Fibroblast of skin of left quadriceps (primary cell): Measurements from ENCODE around the gene LFNG.

ENCODE experiments used
- DNase-seq, 2 experiments: peaks; one replicate each; pipeline ENCODE4 v3.0.0-alpha.2; 2013; ENCODE audit warnings: low read depth in 2 of 2

The LFNG gene

DNA sequence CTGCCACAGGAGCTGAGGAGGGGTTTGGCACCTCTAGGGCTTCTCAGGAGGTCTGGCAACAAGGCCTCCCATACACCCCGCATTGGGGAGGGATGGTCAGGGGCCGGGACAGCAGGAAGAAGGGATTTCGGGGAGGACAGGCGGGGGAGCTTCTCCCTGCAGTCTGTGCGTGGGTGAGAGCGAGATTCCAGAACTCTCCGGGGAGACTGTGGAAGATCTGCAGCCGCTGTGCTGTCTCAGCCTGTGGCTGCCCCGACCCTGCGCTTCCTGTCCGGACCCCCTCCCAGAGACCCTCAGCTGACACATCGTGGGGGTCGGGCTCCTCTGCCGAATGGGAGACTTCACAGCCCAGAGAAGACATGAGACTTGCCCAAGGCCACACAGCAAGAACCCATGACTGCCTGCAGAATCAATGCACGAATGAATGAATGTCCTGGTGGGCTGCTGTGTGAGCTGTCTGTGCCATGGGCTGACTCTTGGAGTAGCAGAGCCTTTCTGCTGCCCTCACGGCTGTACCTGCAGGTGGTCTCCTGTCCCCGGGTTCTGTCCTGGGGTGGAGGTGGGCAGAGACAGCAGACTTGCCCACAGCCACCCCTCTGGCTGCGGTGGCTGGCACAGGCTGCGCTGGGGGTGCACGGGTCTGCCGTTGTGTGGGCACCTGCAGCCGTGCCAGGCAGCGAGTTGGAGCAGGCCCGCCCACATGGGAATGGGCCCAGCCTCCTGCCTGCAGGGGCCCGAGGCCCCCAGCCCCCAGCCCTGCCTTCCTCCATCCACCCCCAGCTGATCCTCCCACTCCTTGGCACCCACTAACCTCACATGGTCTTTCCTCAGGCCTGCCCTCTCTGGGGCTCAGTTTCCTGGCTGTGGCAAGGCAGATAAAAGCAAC is 16.3 kb upstream of the LFNG start:
- DNase-seq = no peak

GRCh38 chr7:2504128-2504888 is 15.3 kb upstream of the LFNG start:
- no peak for DNase-seq

- no peak for DNase-seq
These were observed 14.6 kb upstream of the LFNG start for GRCh38 chr7:2504889-2505375.

DNA sequence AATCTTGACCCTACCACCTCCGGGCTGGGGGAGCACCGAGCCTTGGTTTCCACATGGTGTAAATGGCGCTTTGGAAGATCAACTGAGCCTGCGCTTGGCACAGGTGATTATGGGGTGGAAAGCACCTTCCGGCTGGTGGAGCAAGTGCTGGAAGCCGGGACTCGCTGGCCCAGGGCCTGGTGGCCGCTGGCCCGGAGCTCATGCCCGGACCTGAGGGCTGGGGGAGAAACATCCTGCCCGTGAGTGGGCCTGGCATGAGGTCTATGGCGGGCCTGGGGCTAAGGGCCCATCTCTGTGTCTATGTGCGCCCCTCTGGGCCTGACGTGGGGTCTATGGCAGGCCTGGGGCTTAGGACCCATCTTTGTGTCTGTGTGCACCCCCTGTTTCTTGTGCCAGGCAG is 14.2 kb upstream of the LFNG start:
- DNase-seq = no peak

- DNase-seq = no peak
These were observed 12.2 kb upstream of the LFNG start for GRCh38 chr7:2507208-2507916.

GRCh38 chr7:2507917-2508306 is 11.7 kb upstream of the LFNG start:
- no peak for DNase-seq

DNA sequence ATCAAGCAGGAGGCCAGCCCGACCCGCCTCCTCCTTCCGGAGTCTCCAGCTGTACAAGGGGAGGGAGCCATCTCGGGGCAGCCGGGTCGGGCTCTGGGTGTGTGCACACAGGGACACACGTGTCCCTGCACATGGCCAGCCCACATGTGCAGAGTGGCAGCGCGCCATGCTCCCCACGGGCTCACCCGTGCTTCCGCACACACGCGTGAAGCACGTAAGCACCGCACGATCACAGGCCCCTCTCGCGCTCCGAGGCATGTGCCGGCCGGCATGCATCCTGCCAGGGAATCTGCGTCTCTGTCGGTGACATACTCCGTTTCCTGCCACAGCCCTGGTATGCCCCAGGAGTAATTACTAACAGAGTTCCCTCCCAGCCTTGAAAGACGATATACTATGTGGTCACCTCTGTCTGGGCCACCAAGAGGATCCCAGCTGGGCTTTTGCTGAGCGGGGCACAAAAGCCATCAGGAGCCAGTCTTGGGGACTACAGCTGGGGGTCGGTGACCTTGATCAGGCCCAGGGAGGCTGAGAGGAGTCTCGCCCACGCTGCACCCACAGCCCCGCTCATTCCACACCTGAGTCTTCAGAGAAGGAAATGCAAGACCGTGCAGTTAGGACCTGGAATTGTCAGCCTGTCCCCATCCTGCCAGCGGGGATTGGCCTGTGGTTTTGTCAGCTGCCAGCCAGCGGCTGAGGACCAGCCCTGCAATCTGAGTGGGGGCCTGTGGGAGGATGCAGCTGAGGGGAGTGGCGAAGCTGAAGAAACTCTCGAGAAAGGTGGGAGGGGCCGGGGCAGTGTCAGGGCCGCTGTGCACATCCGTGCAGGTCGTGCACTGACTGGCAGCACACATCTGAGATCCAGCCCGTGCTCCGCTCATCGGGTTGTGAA is 11.0 kb upstream of the LFNG start:
- DNase-seq = no peak

- no peak for DNase-seq
These were observed 10.2 kb upstream of the LFNG start for GRCh38 chr7:2509298-2509906.

DNA sequence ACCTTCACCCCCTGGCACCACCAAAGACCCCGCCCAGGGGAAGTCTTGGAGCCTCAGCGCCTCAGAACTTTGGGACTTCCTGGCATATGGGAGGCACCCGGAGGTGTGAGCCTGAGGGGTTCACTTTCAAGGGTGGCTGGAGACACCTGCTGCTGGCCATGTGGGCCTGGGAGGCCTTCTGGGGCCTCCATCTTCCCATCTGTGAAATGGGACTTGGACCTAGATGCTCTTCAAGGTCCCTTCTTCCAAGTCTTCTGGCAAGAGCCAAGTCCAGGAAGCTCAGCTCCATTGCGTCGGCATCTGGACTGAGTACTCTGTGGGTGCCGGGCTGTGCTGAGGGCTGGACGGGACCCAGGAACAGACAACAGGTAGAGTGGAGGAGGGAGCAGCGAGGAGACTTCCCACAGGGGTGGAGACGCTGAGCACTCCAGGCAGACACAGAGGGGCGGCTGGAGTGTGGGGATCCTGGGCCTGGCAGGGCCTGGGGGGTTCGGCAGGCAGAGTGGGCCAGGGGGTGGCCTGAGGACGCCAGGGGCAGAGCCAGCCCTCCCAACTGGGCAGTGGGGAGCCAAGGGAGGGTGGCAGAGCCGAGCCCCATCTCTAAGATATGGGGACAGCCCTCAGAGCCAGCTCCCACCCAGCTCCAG is 9.3 kb upstream of the LFNG start:
- no peak for DNase-seq

- DNase-seq = no peak
These were observed 8.4 kb upstream of the LFNG start for GRCh38 chr7:2510909-2511768.

GRCh38 chr7:2511769-2512168 is 7.8 kb upstream of the LFNG start:
- DNase-seq = no peak

GRCh38 chr7:2512179-2512661 is 7.4 kb upstream of the LFNG start:
- DNase-seq = no peak

GRCh38 chr7:2512713-2513112 is 6.9 kb upstream of the LFNG start:
- DNase-seq = no peak

- DNase-seq = no peak
These were observed 5.9 kb upstream of the LFNG start for GRCh38 chr7:2513702-2514101.

- no peak for DNase-seq
These were observed 4.8 kb upstream of the LFNG start for GRCh38 chr7:2514473-2515423.

DNA sequence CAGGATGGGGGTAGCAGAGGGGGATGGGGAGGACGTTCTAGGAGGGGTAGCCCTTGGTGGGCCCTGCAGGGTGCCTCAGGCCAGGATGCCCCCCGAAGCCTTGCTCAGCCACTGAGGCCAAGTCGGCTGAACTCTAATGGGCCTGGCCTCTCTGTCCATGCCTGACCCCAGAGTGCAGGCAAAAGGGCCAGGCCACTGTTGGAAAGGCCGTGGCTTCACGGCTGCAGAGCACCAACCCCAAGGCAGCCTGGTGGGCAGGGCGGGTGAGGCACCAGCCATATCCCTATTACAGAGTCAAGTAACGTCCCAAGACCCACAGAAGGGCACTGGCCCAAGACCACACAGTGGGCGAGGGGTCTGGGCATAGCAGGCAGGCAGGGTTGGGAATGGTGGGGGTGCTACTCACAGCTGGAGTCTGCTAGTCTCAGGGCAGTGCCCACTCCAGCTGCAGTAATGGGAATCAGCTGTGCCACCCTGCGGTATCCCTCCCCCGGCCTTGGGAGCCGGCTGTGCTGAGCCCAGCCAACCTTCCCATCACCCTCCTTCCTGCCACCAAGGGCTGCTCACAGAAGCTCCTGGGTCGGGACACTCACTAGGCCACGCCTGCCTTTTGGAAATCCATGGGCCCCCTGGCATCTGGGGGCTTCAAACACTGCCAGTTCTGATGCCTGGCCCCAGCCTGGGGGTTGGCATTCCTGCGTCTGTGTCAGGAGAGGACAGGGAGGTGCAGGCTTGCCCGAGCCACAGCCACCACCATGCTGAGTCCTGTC is 4.0 kb upstream of the LFNG start:
- DNase-seq = no peak

DNA sequence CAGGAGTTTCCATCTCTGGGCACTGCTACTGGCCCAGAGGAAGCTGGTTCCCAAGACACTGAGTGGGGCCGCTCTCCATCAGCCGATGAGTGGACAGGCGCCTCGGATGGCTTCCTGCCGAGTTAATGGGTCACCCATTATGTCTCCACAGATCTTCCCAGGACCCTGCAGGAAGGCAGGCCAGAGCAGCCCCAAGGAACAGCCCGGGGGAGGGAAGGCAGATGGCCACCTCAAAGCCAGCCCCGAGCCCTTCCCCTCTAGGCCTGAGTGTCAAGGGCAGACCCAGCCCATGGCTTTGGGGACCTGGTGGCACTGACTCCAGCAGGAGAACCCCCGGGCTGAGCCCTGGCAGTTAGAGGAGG is 3.4 kb upstream of the LFNG start:
- DNase-seq = no peak
